Transverse colon (tissue), 4 donors: ENCODE data around the gene UBR3. TPM values are rescaled to one million over a fixed set of nuclear protein-coding genes. Genes with fewer than 3 reads are reported as not detected.
"Not testable (repeated sequence)": the region's sequence is repeated elsewhere in the genome, so short reads cannot be mapped to it uniquely, and the experiment has no call there.

Experiments
- DNase-seq: peaks from one replicate; pipeline ENCODE4 v3.0.0-alpha.2; 2019
- H3K27ac ChIP-seq, 4 donors: fragments of 200-600 bp; sonication (generic); 2 replicates each; pipeline ENCODE4 v1.5.1; 2016 to 2018; ENCODE audit warnings: inconsistent platforms in 4 of 4
- H3K27me3 ChIP-seq: fragments of 200-600 bp; sonication (generic); 2 replicates; pipeline ENCODE4 v1.5.1; 2017; ENCODE audit warnings: inconsistent platforms
- H3K36me3 ChIP-seq, 4 donors: fragments of 200-600 bp; sonication (generic); 2 replicates each; pipeline ENCODE4 v1.5.1; 2017 to 2019; ENCODE audit warnings: inconsistent platforms in 4 of 4
- H3K4me1 ChIP-seq, 4 donors: fragments of 200-600 bp; sonication (generic); 2 replicates each; pipeline ENCODE4 v1.5.1; 2017 to 2020; ENCODE audit warnings: inconsistent platforms in 4 of 4
- H3K4me3 ChIP-seq, 4 donors: fragments of 200-600 bp; sonication (generic); 1 replicate in 1 of 4; 2 replicates in 3 of 4; pipeline versions ENCODE4 v1.5.1 to v1.6.1; 2017 to 2019; ENCODE audit warnings: inconsistent platforms in 4 of 4
- H3K9me3 ChIP-seq, 2 donors: fragments of 200-600 bp; sonication (generic); 2 replicates each; pipeline ENCODE4 v1.5.1; 2017 to 2019; ENCODE audit warnings: inconsistent platforms in 2 of 2
- EP300 ChIP-seq: sonication (generic); formaldehyde crosslinking; IDR thresholded peaks from one replicate; pipeline ENCODE4 v1.6.1; 2017; ENCODE audit warnings: antibody characterized with exemption, low read depth
- POLR2A ChIP-seq: fragments of 450-650 bp; IDR thresholded peaks from one replicate; pipeline ENCODE4 v1.6.1; 2016; ENCODE audit warnings: antibody characterized with exemption, mild to moderate bottlenecking, moderate library complexity
- POLR2AphosphoS5 ChIP-seq, 3 donors: sonication (generic); formaldehyde crosslinking; IDR thresholded peaks; one replicate each; pipeline ENCODE4 v1.6.1; 2016; ENCODE audit warnings: antibody characterized with exemption in 3 of 3
- WGBS, 2 donors: methylation state at CpG; one replicate each; pipeline ENCODE4 v1.1.5; 2018; ENCODE audit warnings: low coverage in 1 of 2; 5-methylcytosine and 5-hydroxymethylcytosine counted together
- in situ Hi-C, 4 donors: fragments of 200-750 bp; cut with MboI; loops; one replicate each; pipeline versions ENCODE4 v1.15.0 to v1.15.1; 2017; ENCODE audit warnings: low sequenced_read_pairs in 3 of 4, low pct_ligation_motif_present in 1 of 4, low pct_unique_long_range_greater_than_20kb in 1 of 4
- intact Hi-C: fragments of 100-400 bp; cut with DNase I; formaldehyde crosslinking; loops from one replicate; pipeline ENCODE4 v1.15.1; 2023; ENCODE audit warnings: low total_unique reads
- total RNA-seq, 4 donors: library from RNA; depleted of rRNA; stranded (reverse); fragments of >200 nt; gene quantifications; one replicate each; pipeline ENCODE4 v1.1.0, GENCODE V29; 2016
- TF ChIP-seq, protein P1 (sequence below), 5 experiments: fragments of 200-600 bp in 3 of 5; fragments of 450-650 bp in 2 of 5; sonication (generic) in 3 of 5; IDR thresholded peaks; 1 replicate in 2 of 5; 2 replicates in 3 of 5; pipeline ENCODE4 v1.5.1; 2016 to 2017; ENCODE audit warnings: antibody characterized with exemption in 5 of 5, inconsistent platforms in 3 of 5, mild to moderate bottlenecking in 2 of 5, moderate library complexity in 1 of 5

Gene UBR3
- total RNA-seq, 4 donors from 2014 or later = 45.2 to 79.0 (median 74.1) TPM

DNA sequence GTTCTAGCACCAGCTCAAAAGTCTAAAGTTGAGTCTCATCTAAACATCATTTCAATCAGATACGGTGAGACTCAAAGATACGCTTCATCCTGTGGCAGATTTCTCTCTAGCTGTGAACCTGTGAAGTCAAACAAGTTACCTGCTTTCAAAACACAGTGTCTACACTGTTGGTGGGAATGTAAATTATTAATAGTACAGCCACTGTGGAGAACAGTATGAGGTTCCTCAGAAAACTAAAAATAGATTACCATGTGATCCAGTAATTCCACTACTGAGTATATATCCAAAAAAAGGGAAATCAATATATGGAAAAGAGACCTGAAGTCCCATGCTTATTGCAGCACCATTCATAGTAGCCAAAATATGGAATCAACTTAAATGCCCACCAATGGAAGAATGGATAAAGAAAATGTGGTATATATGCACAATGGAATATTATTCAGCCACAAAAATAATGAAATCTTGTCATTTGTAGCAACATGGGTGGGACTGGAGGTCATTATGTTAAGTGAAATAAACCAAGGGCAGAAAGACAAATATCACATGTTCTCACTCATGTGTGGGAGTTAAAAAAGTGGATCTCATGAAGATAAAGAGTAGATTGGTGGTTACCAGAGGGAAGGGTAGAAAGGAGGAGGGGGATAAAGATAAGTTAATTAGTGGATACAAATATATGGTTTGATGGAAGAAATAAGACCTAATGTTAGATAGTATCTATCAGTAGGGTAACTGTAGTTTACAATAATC is 11.7 kb downstream of the UBR3 start:
- Histone ChIP-seq H3K4me1 (peaks cover 4 to 29% (median 10%) of the 10 kb centered on the region in 4 donors), H3K27me3 (no peaks in the 10 kb centered on the region), H3K36me3 (no peaks in the 10 kb centered on the region), H3K27ac (no peak overlapping the region), H3K4me3 (no peak overlapping the region), H3K9me3 (no peaks in the 10 kb centered on the region)
- in situ Hi-C loops (no loop called here), intact Hi-C loops (no loop called here)
- DNase-seq = no peak
- TF ChIP-seq POLR2AphosphoS5 (IDR thresholded peaks at IDR 0.05) (no peak), EP300 (no peak), POLR2A (no peak)
- TF ChIP-seq, protein P1, sequence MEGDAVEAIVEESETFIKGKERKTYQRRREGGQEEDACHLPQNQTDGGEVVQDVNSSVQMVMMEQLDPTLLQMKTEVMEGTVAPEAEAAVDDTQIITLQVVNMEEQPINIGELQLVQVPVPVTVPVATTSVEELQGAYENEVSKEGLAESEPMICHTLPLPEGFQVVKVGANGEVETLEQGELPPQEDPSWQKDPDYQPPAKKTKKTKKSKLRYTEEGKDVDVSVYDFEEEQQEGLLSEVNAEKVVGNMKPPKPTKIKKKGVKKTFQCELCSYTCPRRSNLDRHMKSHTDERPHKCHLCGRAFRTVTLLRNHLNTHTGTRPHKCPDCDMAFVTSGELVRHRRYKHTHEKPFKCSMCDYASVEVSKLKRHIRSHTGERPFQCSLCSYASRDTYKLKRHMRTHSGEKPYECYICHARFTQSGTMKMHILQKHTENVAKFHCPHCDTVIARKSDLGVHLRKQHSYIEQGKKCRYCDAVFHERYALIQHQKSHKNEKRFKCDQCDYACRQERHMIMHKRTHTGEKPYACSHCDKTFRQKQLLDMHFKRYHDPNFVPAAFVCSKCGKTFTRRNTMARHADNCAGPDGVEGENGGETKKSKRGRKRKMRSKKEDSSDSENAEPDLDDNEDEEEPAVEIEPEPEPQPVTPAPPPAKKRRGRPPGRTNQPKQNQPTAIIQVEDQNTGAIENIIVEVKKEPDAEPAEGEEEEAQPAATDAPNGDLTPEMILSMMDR (IDR thresholded peaks at IDR 0.05) = no peak
- 85 to 95% methylated on average over 2 of the region's 2 CpGs for WGBS, 2 donors

DNA sequence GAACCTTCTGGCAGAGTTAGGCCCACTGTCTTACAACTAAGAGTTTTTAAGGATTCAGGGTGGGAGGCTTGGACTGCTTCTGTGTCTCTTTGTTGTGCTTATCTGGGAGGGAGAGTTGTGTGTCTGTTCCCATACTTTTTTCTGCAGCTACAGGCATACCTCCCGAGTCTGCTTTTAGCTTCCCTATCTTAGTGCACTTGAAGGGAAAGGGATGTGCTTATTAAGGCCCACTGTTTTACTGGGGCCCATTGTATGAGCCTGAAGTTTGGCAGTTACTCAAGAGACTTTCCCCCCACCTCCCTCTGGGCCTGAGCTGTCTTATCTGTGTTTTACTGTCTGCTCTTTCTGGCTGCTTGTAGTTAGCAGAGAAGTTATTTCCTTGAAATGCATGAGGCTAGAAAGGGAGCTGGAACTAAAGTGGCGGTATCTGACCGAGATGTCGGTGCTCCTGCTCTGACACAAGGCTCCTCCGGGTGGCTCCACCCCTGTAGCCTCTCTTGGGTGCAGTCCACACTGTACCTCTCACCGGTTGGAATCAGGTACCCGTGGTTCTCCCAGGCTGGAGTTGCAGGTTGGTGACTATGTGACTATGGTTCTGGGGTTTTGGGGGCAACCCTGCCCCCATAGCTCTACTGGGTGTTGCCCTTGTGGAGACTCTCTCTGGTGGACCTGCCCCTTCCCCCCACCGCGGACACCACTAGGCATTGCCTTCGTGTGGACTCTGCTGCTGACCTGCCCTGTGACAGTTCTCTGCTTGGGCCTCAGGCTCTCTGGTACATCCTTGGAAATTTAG is 12.9 kb downstream of the UBR3 start:
- H3K4me1 ChIP-seq = peaks cover 4 to 30% (median 10%) of the 10 kb centered on the region in 4 donors

DNA sequence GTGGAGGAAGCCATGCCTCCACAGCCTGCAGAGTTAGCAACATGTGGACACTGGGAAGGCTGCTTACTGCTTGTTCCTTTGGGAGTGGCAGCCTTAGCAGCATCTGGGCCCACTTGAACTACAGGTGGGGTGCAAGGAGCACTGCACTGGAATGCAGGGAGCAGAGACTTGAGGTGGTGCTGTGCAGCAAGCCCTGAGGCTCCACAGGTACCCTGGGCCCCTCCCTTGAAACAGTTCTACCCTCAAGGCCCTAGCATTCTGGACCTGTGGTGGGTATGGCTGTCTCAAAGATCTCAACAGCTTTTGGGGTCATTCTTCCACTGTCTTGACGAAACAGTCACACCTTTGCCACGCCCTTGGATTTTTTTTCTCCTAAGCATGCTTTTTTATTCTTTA is 13.5 kb downstream of the UBR3 start:
- no peaks in the 10 kb centered on the region for H3K9me3 ChIP-seq
- no peak for DNase-seq
- WGBS, 2 donors = 77 to 94% methylated on average over 2 of the region's 2 CpGs
- H3K36me3 ChIP-seq = no peaks in the 10 kb centered on the region
- intact Hi-C loops = no loop called here
- peaks cover 4 to 30% (median 10%) of the 10 kb centered on the region in 4 donors for H3K4me1 ChIP-seq
- no peak overlapping the region for H3K27ac ChIP-seq
- TF ChIP-seq, protein P1 (IDR thresholded peaks at IDR 0.05) = no peak
- TF ChIP-seq POLR2A = no peak
- TF ChIP-seq EP300 = no peak
- TF ChIP-seq POLR2AphosphoS5 (IDR thresholded peaks at IDR 0.05) = no peak
- H3K4me3 ChIP-seq = no peak overlapping the region
- H3K27me3 ChIP-seq = no peaks in the 10 kb centered on the region
- in situ Hi-C loops = no loop called here

More for the DNA sequence above, 12.9 kb downstream of the UBR3 start:
- Histone ChIP-seq H3K36me3 (no peaks in the 10 kb centered on the region), H3K27me3 (no peaks in the 10 kb centered on the region), H3K27ac (no peak overlapping the region), H3K9me3 (no peaks in the 10 kb centered on the region), H3K4me3 (no peak overlapping the region)
- TF ChIP-seq, protein P1 (IDR thresholded peaks at IDR 0.05) = no peak
- TF ChIP-seq POLR2A (no peak), POLR2AphosphoS5 (IDR thresholded peaks at IDR 0.05) (no peak), EP300 (no peak)
- intact Hi-C loops = no loop called here
- whole genome bisulfite sequencing, 2 donors = 37 to 70% methylated on average over 4 to 7 of the region's 10 CpGs
- in situ Hi-C loops = no loop called here
- no peak for DNase-seq

DNA sequence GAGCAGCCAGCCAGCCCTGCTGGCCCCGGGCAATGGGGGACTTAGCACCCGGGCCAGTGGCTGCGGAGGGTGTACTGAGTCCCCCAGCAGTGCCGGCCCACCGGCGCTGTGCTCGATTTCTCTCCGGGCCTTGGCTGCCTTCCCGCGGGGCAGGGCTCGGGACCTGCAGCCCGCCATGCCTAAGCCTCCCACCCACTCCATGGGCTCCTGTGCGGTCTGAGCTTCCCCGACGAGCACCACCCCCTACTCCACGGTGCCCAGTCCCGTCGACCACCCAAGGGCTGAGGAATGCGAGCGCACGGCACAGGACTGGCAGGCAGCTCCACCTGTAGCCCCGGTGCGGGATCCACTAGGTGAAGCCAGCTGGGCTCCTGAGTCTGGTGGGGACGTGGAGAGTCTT is 14.4 kb downstream of the UBR3 start:
- in situ Hi-C loops, H3K4me3 ChIP-seq, H3K9me3 ChIP-seq, H3K27ac ChIP-seq, intact Hi-C loops, H3K36me3 ChIP-seq, DNase-seq, H3K27me3 ChIP-seq: not testable (repeated sequence)
- peaks cover 4 to 31% (median 10%) of the 10 kb centered on the region in 4 donors for H3K4me1 ChIP-seq
- WGBS, 2 donors = 91% methylated on average over 22 of the region's 24 CpGs; no CpG with 5 or more reads in 1 of the 2 donors
